GM18499 (cell line): ENCODE data around the gene LMNA.
"Not testable (repeated sequence)": the region's sequence is repeated elsewhere in the genome, so short reads cannot be mapped to it uniquely, and the experiment has no call there.

Experiments used
- ATAC-seq: cut with Tn5 transposase; IDR thresholded peaks from one replicate; pipeline ENCODE4 v1.9.1; 2021; ENCODE audit warnings: moderate number of reproducible peaks; ENCODE audit not compliant: insufficient read depth, unreplicated experiment

Gene LMNA

DNA sequence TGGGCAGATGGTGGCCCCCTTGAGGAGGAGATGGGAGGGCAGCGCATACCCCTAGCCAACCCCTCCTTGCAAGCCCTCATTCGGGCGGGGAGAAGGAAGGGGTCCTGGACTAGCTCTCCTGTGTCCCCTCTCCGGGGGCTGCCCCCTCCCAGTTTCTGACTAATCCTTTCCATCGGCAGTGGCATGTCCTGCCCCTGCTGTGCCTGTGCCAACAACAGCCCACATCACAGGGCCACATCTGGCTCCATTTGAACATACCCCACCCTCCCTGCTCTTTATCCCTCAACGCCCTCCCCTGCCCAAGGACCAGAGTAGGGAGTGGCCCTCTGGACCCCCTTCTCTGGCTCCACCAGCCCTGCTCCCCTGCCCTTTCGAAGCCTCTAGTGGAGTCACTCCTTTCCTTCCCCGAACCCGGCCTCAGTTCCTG, 11.0 kb upstream of the LMNA start:
- no peak for ATAC-seq

DNA sequence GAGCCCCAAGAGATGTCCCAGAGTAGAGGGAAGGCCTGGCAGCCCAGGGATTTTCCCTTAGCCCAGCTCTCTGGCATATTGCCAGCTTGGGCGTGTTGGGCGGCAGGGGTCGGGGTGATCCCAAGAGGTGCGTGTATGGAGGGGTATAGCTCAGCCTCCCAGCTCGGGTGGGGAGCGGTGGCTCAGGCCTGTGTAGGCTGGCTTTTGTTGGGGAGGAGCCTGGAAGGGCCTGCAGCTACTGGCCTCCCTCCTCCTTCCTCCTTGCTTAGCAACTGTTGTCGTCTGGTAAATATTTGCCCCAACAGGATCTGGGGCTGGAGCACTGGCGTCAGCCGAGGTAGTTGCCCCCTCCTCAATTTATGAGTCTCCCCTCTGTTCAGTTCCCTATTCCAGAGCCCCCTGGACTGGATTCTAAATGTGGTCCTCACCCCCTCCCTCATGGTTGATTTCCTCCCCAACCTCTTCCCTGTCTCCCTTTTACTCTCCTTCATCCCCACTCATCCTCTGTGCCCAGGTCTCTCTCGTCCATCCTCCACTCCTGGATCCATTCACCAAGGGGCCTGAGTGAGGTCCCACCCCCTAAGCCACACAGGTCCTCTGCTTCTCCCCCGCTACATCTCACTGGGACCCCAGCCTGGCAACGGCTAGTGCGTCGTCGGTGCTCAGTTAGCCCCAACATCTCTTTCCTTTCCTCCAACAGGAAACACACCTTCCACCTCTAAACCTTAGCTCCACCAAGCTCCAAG, 10.3 kb upstream of the LMNA start:
- ATAC-seq = no peak

DNA sequence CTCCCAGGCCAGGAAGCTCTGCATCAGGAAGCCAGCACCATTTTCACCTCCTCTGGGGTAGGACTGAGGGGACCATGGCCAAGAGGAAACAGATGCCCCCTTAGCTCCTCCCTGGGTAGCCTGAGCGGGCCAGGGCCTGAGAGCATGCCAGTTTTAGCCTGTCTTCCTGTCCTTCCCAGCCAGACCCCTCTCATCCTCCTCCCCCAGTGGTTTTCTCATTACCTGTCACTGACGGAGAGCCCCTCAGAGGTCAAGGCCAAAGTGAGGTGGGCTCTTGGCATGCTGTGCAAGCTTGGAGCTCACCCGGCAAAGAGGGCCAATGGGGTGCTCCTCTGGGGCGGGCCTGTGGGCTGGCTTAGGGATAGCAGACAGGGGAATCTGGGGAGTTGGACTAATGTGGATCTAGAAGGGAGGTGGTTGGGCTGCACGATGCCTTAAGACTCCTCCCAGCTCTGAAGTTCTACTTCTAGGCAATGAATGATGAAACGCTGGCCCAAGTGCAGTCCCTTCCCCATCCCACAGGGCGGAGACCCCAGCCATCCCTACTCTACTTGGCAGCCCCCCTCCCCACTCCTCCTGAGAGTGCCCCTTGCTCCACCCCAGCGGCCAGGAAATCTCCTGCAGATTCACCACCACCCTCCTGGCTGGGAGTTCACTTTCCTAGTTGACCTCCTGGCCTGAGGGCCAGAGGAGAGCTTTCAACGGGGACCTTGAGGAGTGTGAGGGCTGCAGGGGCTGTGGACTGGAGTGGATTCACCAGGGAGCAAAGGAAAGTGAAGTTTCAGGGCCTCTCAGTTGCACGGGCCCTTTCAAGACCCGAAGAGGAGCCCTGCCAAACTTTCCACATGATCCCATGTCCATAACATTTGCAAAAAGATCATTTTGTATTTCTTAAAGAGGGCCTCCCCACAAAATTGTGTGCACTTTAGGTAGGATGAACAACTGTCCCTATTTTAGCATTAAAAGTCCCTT, 9.4 kb upstream of the LMNA start:
- ATAC-seq = no peak

DNA sequence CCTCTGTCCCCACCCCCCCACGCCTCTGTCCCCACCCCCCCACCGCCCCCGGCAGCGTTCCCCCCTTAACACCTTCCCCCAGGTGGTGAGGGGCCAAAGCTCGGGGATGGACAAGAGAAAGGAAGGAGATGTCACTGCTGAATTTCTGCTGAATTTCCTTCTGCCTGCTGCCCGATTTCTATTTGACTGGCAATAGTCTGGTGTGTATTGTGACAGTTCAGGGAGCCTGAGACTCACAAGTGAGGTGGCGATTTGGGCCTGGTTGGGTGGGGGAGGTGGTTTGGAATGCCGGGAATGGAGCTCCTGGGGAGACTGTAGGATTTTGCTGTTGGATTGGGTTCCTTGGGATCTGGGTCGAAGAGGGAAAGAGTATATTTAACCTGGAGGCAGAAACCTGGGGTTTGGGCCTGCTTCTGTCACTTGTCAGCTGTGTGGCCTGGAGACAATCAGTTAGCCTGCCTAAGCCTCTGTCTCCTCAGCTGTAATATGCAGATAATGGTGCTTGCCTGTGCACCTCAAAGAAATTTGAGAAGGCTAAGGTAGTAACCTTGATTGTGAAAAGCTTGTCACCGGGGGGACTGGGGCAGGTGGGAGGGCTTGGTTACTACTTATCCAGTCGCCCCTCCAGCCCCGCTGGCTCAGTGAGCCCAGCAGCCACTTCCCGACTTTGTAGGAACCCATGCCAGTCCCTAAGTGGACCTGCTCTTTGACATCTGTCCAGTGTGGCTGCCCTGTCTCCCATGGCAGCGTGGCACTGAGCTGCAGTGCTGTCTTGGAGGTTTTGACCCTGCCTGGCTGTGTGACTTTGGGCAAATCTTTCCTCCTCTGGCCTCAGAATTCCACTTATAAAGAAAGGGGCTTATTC, 7.7 kb upstream of the LMNA start:
- ATAC-seq = no peak

DNA sequence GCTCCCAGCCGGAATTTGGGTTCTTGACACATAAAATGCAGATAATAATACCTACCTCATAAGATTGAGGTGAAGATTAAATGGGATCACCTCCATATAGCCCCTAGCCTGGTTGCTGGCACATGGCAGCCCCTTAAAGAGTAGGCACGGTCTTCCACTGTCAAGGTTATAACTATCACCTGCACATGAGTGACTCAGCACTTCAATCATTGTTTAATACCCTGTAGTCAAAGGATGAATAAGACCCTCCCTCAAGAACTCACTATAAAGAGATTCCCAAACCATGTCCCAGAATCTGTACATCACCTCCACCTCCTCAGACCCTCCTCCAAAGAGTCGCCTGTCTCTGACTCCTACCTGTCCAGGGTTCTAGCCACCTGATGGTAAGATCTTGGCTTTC, 6.5 kb upstream of the LMNA start:
- no peak for ATAC-seq

DNA sequence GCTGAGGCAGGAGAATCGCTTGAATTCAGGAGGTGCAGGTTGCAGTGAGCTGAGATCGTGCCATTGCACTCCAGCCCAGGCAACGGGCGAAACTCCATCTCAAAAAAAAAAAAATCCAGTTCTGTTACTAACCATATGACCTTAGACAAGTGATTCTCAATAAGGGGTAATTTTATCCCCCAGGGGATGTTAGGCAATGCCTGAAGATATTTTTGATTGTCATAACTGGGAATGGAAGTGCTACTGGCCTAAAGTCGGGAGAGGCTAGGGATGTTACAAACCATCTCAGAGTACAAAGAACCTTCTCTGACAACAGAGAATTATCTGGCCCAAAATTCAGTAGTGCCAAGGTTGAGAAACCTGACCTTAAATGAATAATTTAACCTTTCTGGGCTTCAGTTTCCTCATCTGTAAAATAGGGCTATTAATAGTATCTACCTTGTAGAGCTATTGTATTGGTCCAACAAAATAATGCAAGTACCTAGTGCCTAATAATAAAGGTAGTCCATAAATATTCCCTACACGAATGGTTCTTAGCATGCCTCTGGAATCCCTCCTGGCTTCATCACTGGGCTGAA, 5.8 kb upstream of the LMNA start:
- no peak for ATAC-seq

DNA sequence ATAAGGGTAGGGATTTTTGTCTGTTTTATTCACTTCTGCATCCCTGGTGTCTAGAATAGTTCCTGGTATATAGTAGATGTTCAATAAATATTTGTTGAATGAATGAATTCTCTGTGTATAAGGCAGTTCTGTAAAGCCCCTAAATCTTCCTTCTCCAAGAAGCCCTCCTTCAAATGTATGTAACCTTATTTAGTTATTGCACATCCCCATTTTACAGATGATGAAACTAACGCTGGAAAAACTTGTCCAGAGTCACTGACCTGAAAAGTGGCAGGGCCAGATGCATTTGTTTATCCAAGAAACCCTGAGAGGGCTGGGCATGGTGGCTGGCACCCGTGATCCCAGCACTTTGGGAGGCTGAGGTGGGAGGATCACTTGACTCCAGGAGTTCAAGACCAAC, 4.3 kb upstream of the LMNA start:
- ATAC-seq = no peak

DNA sequence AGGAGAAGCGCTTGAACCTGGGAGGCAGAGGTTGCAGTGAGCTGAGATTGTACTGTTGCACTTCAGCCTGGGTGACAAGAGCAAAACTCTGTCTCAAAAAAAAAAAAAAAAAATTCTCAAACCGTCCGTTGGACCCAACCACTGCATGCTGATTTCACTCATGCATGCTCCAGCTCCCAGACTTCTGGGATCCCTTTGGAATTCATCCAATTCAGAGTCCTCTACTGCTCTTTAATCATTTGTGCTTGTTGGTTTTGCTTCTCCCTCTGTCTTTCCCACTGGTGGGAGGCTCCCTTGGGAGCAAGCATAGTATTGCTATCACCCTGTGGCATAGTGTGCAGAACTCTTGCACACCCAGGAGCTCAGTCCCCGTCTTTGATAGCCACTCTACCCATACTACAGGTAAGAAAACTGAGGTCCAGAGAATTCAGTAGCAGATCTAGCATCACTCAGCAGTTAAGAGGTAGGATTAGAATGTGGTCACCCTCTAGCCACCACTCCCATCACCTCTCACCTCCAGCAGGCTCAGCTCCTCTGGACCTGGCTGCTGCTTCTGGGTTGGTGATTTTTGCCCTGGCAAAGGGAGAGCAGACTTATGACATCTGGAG, 3.1 kb upstream of the LMNA start:
- no peak for ATAC-seq

DNA sequence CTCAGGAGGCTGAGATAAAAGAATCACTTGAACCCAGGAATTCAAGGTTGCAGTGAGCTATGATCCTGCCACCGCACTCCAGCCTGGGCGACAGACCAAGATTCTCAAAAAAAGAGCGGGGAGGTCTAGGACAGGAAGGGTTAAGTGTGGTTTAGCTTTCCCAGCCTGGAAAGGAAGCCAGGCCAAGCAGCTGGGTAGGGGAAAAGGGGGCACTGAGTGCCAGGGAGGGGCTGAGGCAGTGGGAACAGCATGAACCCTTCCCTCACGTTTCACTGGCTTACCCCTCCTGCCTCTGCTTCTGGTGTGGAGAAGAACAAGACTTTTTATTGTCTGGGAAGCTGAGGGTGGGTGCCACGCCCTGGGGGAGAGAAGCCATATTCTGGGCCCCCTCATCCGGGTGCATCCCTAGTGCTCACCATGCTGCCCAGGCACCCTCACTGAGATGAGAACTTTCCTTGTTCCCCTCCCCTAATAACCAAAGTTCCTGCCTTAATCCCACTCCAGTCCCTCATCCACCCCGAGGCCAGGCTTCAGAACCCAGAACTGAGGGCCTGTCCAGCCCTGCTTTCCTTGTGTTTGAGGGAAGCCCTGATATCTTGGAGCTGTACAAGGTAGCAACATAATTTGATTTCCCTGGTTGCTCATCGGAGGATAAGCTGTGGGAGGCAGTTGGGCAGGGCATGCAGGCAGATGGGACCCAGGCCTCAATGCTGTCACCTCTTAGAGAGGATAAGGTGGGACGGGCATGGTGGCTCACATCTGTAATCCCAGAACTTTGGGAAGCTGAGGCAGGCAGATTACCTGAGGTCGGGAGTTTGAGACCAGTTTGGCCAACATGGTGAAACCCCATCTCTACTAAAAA, 2.0 kb upstream of the LMNA start:
- no peak for ATAC-seq

DNA sequence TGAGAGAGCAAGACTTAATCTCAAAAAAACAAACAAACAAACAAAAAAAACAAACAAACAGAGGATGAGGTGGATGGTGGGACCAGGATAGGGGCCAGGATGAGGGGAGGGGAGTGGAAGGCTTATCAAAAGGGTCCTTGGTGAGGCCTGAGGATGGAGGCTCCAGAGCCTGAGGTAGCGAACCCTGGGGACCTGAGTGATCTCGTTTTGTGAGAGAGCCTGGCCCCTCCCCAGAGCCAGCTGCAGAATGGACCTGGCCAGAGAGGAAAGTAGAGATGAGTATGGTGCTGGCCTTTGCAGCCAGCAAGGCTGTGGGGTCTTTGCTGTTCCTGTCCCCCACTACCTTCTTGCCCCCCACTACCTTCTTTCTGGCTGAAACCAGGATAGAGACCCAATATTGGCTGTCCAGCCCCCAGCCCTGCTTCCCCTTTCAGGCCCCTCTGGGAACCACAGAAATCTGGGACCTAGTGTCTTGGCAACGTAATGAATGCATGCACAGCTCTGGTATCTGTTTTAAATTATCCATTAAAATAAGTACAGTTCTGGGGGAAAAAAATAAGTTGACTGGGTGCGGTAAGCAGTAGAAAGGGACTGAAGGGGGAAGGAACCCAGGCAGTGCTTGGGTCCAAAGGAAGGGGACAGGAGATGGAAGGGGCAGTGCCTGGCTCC, 1.1 kb upstream of the LMNA start:
- no peak for ATAC-seq

DNA sequence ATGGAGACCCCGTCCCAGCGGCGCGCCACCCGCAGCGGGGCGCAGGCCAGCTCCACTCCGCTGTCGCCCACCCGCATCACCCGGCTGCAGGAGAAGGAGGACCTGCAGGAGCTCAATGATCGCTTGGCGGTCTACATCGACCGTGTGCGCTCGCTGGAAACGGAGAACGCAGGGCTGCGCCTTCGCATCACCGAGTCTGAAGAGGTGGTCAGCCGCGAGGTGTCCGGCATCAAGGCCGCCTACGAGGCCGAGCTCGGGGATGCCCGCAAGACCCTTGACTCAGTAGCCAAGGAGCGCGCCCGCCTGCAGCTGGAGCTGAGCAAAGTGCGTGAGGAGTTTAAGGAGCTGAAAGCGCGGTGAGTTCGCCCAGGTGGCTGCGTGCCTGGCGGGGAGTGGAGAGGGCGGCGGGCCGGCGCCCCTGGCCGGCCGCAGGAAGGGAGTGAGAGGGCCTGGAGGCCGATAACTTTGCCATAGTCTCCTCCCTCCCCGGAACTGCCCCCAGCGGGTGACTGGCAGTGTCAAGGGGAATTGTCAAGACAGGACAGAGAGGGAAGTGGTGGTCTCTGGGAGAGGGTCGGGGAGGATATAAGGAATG, 505 bp downstream of the LMNA start:
- no peak for ATAC-seq

DNA sequence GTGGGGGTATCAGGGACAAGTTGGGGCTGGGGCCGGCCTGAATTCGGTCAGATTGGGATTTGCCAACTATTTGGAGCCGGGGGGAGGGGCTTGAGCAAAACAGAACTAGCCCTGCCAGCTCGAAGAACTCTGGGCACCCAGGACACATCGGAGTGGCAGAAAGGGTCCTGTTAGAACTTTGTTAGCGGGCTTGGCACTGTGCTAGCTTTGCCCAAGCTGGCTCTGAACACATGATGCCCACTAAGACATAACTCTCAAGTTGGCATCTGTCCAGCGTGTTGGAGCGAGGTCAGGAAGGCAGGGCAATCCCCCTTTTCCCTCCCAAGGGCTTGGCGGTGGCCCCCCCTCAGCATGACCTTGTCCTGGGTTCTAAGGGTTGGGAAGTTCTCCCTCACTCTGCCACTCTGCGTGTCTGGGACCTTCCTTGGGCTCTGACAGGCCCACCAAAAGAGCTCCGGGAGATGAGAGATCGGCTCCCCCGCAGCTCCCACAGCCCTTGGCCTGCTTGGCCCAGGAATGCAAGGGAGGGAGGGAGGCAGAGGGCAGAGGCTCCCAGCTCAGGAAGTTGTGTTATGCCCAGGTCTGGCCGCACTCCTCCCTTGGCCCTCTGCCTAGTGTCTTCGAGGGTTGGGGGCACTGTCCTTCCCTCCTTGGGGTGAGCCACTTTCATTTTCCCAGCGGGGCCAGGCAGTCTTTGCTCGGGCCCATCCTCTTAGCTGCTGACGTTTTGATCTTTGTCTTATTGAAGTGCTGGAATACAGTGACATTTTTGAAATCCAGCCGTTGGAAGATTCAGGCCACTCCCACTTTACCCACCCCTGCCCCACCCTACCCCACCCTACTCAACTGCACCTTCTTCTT, 1.2 kb downstream of the LMNA start:
- no peak for ATAC-seq

DNA sequence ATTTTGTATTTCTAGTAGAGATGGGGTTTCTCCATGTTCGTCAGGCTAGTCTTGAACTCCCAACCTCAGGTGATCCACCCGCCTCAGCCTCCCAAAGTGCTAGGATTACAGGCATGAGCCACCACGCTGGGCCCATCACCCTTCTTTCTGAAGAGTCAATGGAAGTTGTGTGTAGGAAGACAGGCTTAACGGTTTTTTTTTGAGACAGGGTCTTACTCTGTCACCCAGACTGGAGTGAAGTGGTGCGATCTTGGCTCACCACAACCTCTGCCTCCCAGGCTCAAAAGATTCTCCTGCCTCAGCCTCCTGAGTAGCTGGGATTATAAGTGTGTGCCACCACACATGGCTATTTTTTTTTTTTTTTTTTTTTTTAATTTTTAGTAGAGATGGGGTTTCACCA, 2.2 kb downstream of the LMNA start:
- not testable (repeated sequence) for ATAC-seq

DNA sequence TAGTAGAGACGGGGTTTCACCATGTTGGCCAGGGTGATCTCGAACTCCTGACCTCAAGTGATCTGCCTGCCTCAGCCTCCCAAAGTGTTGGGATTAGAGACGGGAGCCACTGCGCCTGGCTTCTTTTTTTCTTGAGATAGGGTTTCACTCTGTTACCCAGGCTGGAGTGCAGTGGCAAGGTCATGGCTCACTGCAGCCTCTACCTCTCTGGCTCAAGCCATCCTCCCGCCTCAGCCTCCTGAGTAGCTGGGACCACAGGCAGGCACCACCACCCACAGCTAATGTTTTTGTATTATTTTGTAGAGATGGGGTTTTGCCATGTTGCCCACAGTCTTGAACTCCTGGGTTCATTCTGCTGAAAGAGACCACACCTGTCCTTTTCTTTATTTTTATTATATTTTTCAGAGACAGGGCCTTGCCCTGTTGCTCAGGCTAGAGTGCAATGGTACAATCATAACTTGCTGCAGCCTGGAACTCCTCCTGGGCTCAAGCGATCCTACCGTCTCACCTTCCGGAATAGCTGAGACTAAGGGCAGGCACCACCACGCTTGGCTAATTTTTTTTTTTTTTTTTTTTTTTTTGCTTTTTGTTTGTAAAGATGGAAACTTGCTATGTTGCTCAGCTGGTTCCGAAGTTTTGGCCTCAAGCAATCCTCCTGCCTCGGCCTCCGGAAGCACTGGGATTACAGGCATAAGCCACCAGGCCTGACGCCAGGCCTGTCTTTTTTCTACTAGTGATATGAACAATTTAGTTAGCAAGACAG, 3.1 kb downstream of the LMNA start:
- ATAC-seq = no peak

DNA sequence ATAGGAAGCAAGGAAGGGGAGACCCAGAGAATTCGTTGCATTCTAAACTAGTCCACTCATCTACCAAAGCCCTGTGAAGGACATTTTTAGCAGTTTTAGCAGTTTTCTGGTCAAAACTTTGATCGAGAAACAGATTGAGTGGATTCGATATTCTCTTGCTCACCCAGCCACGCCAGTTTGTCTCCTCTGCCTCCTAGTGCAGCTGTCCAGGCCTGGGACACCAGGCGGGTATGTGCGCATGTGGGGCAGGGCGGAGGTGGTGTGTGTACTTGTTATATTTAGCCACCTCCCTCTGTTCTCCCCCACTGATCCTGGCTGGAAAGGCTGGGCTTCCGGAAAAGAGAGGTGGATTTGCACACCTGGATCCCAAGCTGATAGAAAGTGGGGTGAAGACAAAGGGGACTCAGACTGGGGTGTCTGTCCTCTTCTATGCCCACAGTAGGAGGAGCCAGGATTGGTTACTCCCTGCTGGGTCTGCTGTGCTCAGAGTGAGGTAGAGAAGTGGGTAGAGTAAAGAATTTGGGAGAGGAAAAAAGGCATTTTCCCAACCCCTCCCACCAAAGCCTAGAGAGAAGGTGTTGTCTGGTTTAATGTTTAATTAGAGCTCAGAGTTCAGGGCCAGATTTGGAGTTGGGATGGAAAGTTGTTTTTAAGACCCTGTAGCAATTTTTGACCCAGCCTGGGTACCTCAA, 3.8 kb downstream of the LMNA start:
- ATAC-seq = no peak
